HepG2 (cell line): ENCODE measurements around the gene STK17A. TPM values are rescaled to one million over a fixed set of nuclear protein-coding genes. Genes with fewer than 3 reads are reported as not detected.

ENCODE experiments used
- ARNTL ChIP-seq: sonication (generic); formaldehyde crosslinking; IDR thresholded peaks from 2 replicates; pipeline ENCODE4 v1.4.0; 2020; ENCODE audit warnings: mild to moderate bottlenecking, missing genetic modification reagents
- ELF4 ChIP-seq: sonication (generic); formaldehyde crosslinking; IDR thresholded peaks from 2 replicates; pipeline ENCODE4 v1.5.0; 2020; ENCODE audit warnings: missing genetic modification reagents, mild to moderate bottlenecking, moderate library complexity, borderline replicate concordance
- ELK4 ChIP-seq: sonication (generic); formaldehyde crosslinking; IDR thresholded peaks from 2 replicates; pipeline ENCODE4 v1.9.0; 2021; ENCODE audit warnings: missing genetic modification reagents, borderline replicate concordance
- HMG20A ChIP-seq: IDR thresholded peaks from 2 replicates; pipeline ENCODE4 v1.6.1; 2016; ENCODE audit warnings: borderline replicate concordance
- HNF4G ChIP-seq, 2 experiments: sonication (generic) in 1 of 2; formaldehyde crosslinking in 1 of 2; IDR thresholded peaks; 2 replicates each; pipeline versions ENCODE4 v1.4.0 to v1.6.1; 2011 to 2020; ENCODE audit warnings: borderline replicate concordance in 2 of 2, low read depth in 2 of 2, mild to moderate bottlenecking in 2 of 2, low read length in 1 of 2, missing genetic modification reagents in 1 of 2, moderate library complexity in 1 of 2
- IRF1 ChIP-seq: sonication (generic); formaldehyde crosslinking; IDR thresholded peaks from 2 replicates; pipeline ENCODE4 v1.4.0; 2020; ENCODE audit warnings: low read depth, mild to moderate bottlenecking, missing genetic modification reagents
- NONO ChIP-seq, 2 experiments: fragments of 450-650 bp in 1 of 2; sonication (generic) in 1 of 2; formaldehyde crosslinking in 1 of 2; IDR thresholded peaks in 1 of 2; conservative IDR thresholded peaks in 1 of 2; 2 replicates each; pipeline versions ENCODE4 v1.6.1 to v1.8.0; 2017 to 2022; ENCODE audit warnings: mild to moderate bottlenecking in 1 of 2, missing genetic modification reagents in 1 of 2, moderate library complexity in 1 of 2
- PAXIP1 ChIP-seq: sonication (generic); formaldehyde crosslinking; conservative IDR thresholded peaks from 2 replicates; pipeline ENCODE4 v1.4.0; 2020; ENCODE audit warnings: mild to moderate bottlenecking, missing genetic modification reagents, moderate library complexity
- RNF219 ChIP-seq: sonication (generic); formaldehyde crosslinking; IDR thresholded peaks from 2 replicates; pipeline ENCODE4 v1.5.0; 2020; ENCODE audit warnings: mild to moderate bottlenecking, missing genetic modification reagents
- U2AF1 ChIP-seq: fragments of 200-400 bp; formaldehyde crosslinking; optimal IDR thresholded peaks from 2 replicates; pipeline ENCODE3; 2017; ENCODE audit warnings: mild to moderate bottlenecking, low read depth, low read length
- ZNF446 ChIP-seq: sonication (generic); formaldehyde crosslinking; IDR thresholded peaks from 2 replicates; pipeline ENCODE4 v1.5.0; 2020; ENCODE audit warnings: mild to moderate bottlenecking, missing genetic modification reagents
- ZNF484 ChIP-seq: sonication (generic); formaldehyde crosslinking; IDR thresholded peaks from 2 replicates; pipeline ENCODE4 v1.5.1; 2020; ENCODE audit warnings: mild to moderate bottlenecking, low read depth, missing genetic modification reagents, borderline replicate concordance
- ZNF644 ChIP-seq: IDR thresholded peaks from 2 replicates; pipeline ENCODE4 v1.6.1; 2016; ENCODE audit warnings: low read depth
- ZNF687 ChIP-seq: sonication (generic); formaldehyde crosslinking; IDR thresholded peaks from 2 replicates; pipeline ENCODE4 v1.5.1; 2020; ENCODE audit warnings: mild to moderate bottlenecking, missing genetic modification reagents, moderate library complexity
- ZNF713 ChIP-seq: sonication (generic); formaldehyde crosslinking; IDR thresholded peaks from 2 replicates; pipeline ENCODE4 v1.4.0; 2020; ENCODE audit warnings: mild to moderate bottlenecking, missing genetic modification reagents
- ZNF720 ChIP-seq: sonication (generic); formaldehyde crosslinking; IDR thresholded peaks from 2 replicates; pipeline ENCODE4 v1.4.0; 2020; ENCODE audit warnings: missing genetic modification reagents
- polyA plus RNA-seq, 8 experiments: library from polyadenylated mRNA; depleted of rRNA in 3 of 8; stranded (reverse) in 7 of 8; unstranded in 1 of 8; fragments of >200 nt; fragmentation: Illumina TruSeq in 4 of 8; extraction: Trizol in 4 of 8; gene quantifications; 2 replicates each; pipeline versions ENCODE4 v1.2.1 to v1.2.3, GENCODE V29; 2011 to 2016; ENCODE audit warnings: low read depth in 4 of 8, missing spikeins in 1 of 8, mixed read lengths in 1 of 8; ENCODE audit not compliant: insufficient read depth in 1 of 8
- total RNA-seq, 5 experiments: library from RNA; depleted of rRNA; stranded (reverse); fragments of >200 nt; fragmentation: Illumina TruSeq; extraction: Trizol; gene quantifications; 2 replicates each; pipeline ENCODE4 v1.2.3, GENCODE V29; 2016; ENCODE audit warnings: low read depth in 1 of 5

The STK17A gene
- total and polyA plus RNA-seq, 2 of the 13 experiments (the other 11 are each of a cell fraction or from before 2014, with no cell fraction given), result 18.6 to 24.3 TPM

GRCh38 chr7:43584195-43584586, 1.3 kb downstream of the STK17A start (continued):
- TF ChIP-seq HMG20A (CRISPR knock-in tag) (no peak), NONO (IDR thresholded peaks at IDR 0.05) (no peak), NONO (CRISPR knock-in tag; conservative IDR thresholded peaks at IDR 0.05) (no peak), U2AF1 (no peak), PAXIP1 (CRISPR knock-in tag) (no peak), ZNF484 (CRISPR knock-in tag) (no peak), ELK4 (no peak), ARNTL (no peak), HNF4G (IDR thresholded peaks at IDR 0.05; ENCODE audit: borderline replicate concordance, low read depth, low read length) (no peak), HNF4G (CRISPR knock-in tag; IDR thresholded peaks at IDR 0.05; ENCODE audit: borderline replicate concordance, low read depth) (no peak), ZNF446 (no peak), ZNF644 (peak; percentile 76), ZNF687 (CRISPR knock-in tag) (no peak), ZNF713 (CRISPR knock-in tag) (no peak), ZNF720 (CRISPR knock-in tag) (no peak), RNF219 (CRISPR knock-in tag) (no peak), ELF4 (CRISPR knock-in tag) (no peak), IRF1 (no peak)
